B cell (primary cell): ENCODE results near the gene DOCK4. TPM values are rescaled to one million over a fixed set of nuclear protein-coding genes. Genes with fewer than 3 reads are reported as not detected.

Experiments
- ATAC-seq: fragments of 200-7000 bp; cut with Tn5 transposase; one replicate; pipeline ENCODE4 v1.10.0; 2021; ENCODE audit warnings: low read depth, mild to moderate bottlenecking, moderate number of reproducible peaks, moderate library complexity
- CTCF ChIA-PET: fragments of 350-600 bp; sonication (Branson Sonifier 250); formaldehyde crosslinking; loops from one replicate; lab custom pipeline; 2021; ENCODE audit warnings: antibody characterized with exemption, inconsistent platforms; lab: Charles Lee
- POLR2A ChIA-PET: fragments of 350-600 bp; sonication (Branson Sonifier 250); formaldehyde crosslinking; loops from one replicate; lab custom pipeline; 2021; ENCODE audit warnings: antibody characterized with exemption; lab: Charles Lee
- DNase-seq: peaks from one replicate; pipeline ENCODE4 v3.0.0; 2013
- H2AFZ ChIP-seq: 2 replicates; pipeline ENCODE4 v1.6.1; 2012; ENCODE audit warnings: mild to moderate bottlenecking, low read depth, low read length; ENCODE audit not compliant: insufficient read depth, poor library complexity, severe bottlenecking
- H3K27ac ChIP-seq, 2 donors: 1 replicate in 1 of 2; 2 replicates in 1 of 2; pipeline ENCODE4 v1.5.1; 2012 to 2013; ENCODE audit warnings: low read length in 2 of 2, mild to moderate bottlenecking in 2 of 2, moderate library complexity in 1 of 2
- H3K27me3 ChIP-seq, 4 experiments: fragments of 200-600 bp in 1 of 4; sonication (generic) in 1 of 4; replicated peaks in 1 of 4; 1 replicate in 2 of 4; 2 replicates in 2 of 4; pipeline versions ENCODE4 v1.6.1 to v1.7.0; 2013 to 2016; ENCODE audit warnings: low read length in 3 of 4, mild to moderate bottlenecking in 2 of 4, mixed read lengths in 1 of 4, moderate library complexity in 1 of 4; ENCODE audit not compliant: insufficient read depth in 4 of 4, control insufficient read depth in 3 of 4; ENCODE audit errors: control extremely low read depth in 1 of 4
- H3K36me3 ChIP-seq, 2 experiments: replicated peaks in 1 of 2; 1 replicate in 1 of 2; 2 replicates in 1 of 2; pipeline versions ENCODE4 v1.6.1 to v1.7.1; 2013; ENCODE audit warnings: low read length in 1 of 2; ENCODE audit not compliant: insufficient read depth in 2 of 2, control insufficient read depth in 1 of 2; ENCODE audit errors: control extremely low read depth in 1 of 2, extremely low read depth in 1 of 2
- H3K4me1 ChIP-seq, 2 donors: fragments of 200-600 bp in 1 of 2; sonication (generic) in 1 of 2; 1 replicate in 1 of 2; 2 replicates in 1 of 2; pipeline versions ENCODE4 v1.5.1 to v1.6.1; 2013 to 2017; ENCODE audit warnings: low read length in 2 of 2; ENCODE audit not compliant: control insufficient read depth in 2 of 2, insufficient read depth in 2 of 2
- H3K4me2 ChIP-seq: replicated peaks from 2 replicates; pipeline ENCODE3; 2012; ENCODE audit warnings: mild to moderate bottlenecking, low read depth, low read length; ENCODE audit not compliant: poor library complexity, severe bottlenecking
- H3K4me3 ChIP-seq, 5 experiments: fragments of 200-600 bp in 1 of 5; sonication (generic) in 1 of 5; 1 replicate in 3 of 5; 2 replicates in 2 of 5; pipeline versions ENCODE4 v1.5.1 to v1.7.0; 2011 to 2016; ENCODE audit warnings: low read length in 4 of 5, mild to moderate bottlenecking in 4 of 5, low read depth in 2 of 5, control low read depth in 1 of 5, moderate library complexity in 1 of 5; ENCODE audit not compliant: insufficient read depth in 1 of 5; ENCODE audit errors: control extremely low read depth in 1 of 5, extremely low read depth in 1 of 5
- H3K79me2 ChIP-seq: fragments of 200-600 bp; sonication (generic); one replicate; pipeline ENCODE4 v1.6.0; 2016; ENCODE audit warnings: low read length; ENCODE audit not compliant: control insufficient read depth, insufficient read depth
- H3K9ac ChIP-seq: fragments of 200-600 bp; sonication (generic); 2 replicates; pipeline ENCODE4 v1.6.1; 2017; ENCODE audit warnings: mild to moderate bottlenecking, low read length, moderate library complexity
- H3K9me3 ChIP-seq, 3 donors: one replicate each; pipeline versions ENCODE4 v1.6.1 to v1.7.1; 2013; ENCODE audit warnings: low read length in 2 of 3; ENCODE audit not compliant: control insufficient read depth in 2 of 3, insufficient read depth in 1 of 3; ENCODE audit errors: control extremely low read depth in 1 of 3
- H4K20me1 ChIP-seq: 2 replicates; pipeline ENCODE4 v1.6.0; 2012; ENCODE audit warnings: mild to moderate bottlenecking, low read length; ENCODE audit not compliant: insufficient read depth, control insufficient read depth, poor library complexity, severe bottlenecking
- H3K27ac Mint-ChIP-seq: one replicate; pipeline ENCODE4 v1.8.0; 2021; ENCODE audit warnings: mixed read lengths
- H3K27me3 Mint-ChIP-seq: one replicate; pipeline ENCODE4 v1.8.0; 2021; ENCODE audit warnings: mixed read lengths
- H3K4me1 Mint-ChIP-seq: one replicate; pipeline ENCODE4 v1.8.0; 2021; ENCODE audit warnings: mixed read lengths
- H3K4me3 Mint-ChIP-seq: one replicate; pipeline ENCODE4 v1.8.0; 2021; ENCODE audit warnings: mixed read lengths
- H3K9me3 Mint-ChIP-seq: one replicate; pipeline ENCODE4 v1.8.0; 2022; ENCODE audit warnings: mixed read lengths; ENCODE audit not compliant: insufficient read depth
- EZH2 ChIP-seq: IDR thresholded peaks from 2 replicates; pipeline ENCODE4 v1.6.1; 2012; ENCODE audit warnings: borderline replicate concordance, low read depth, mild to moderate bottlenecking, moderate library complexity, low read length; ENCODE audit not compliant: insufficient read depth, poor library complexity, severe bottlenecking
- WGBS: methylation state at CpG from one replicate; pipeline ENCODE4 v1.1.5; 2013; ENCODE audit warnings: missing lambda C conversion rate; ENCODE audit not compliant: insufficient coverage; 5-methylcytosine and 5-hydroxymethylcytosine counted together
- intact Hi-C: fragments of 100-400 bp; cut with micrococcal nuclease; formaldehyde crosslinking; loops from one replicate; pipeline ENCODE4 v1.10.0; 2022
- polyA plus RNA-seq: library from polyadenylated mRNA; depleted of rRNA; stranded (reverse); fragments of >200 nt; gene quantifications from 2 replicates; pipeline ENCODE4 v1.2.3, GENCODE V29; 2012
- total RNA-seq, 2 donors: library from RNA; stranded (reverse); fragments of 120-200 nt in 1 of 2; gene quantifications; 1 replicate in 1 of 2; 2 replicates in 1 of 2; pipeline versions ENCODE4 v1.2.3 to v1.2.4, GENCODE V29; 2013 to 2022
- TF ChIP-seq, protein P1 (sequence below): fragments of 200-600 bp; IDR thresholded peaks from one replicate; pipeline ENCODE4 v1.8.0; 2022; ENCODE audit warnings: antibody characterized with exemption, mild to moderate bottlenecking

Gene DOCK4
- total and polyA plus RNA-seq, 2 donors (not counting 1 experiment from before 2014, with no cell fraction given): 0.03 to 4.1 TPM

DNA sequence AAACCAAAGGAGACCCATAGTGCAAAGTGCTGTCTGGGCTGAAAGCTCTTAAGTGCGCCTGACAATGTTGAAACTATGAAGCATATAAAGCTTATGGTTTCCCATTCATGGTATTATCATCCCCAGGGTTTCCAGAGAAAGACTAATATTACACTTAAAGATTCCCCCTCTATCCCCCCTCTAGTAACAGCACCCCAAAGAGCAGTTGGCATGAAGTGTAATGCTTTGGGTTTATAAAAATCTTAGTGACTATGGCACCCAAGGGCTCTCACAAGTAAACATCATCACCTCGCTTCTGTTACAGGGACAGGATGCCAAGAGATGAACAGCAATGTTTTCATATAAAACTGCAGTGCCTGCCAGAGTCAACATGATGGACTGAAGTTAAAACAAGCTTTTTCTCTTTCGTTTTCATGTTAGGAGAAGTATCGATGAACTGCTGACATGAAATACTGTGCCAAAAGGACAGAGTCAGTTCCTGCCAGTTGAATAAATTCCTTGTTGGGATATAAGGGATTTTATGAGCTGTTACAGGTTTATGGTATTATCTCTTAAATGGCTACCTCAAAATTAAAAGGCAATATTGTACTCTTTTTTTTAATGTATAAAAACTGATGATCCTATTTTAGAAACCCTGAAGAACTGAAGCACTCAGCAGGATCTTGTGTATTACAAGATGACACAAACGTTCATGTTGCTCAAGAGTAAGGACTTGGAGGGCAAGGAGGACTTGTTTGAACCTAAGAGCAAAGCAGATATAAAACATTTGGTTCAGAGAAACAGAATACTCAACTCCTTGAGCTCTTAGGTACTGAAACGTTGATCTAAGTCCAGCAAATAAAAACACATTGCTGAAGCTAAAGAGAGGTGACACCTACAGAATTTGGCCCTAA lies 440.2 kb downstream of the DOCK4 start:
- H3K27ac ChIP-seq: no peak overlapping the region
- H3K9me3 Mint-ChIP-seq: no peaks in the 10 kb centered on the region
- no peaks in the 10 kb centered on the region for H3K36me3 ChIP-seq
- H3K9me3 ChIP-seq: no peaks in the 10 kb centered on the region
- no peaks in the 10 kb centered on the region for H3K4me1 Mint-ChIP-seq
- H3K4me2 ChIP-seq: no peak overlapping the region
- H3K27me3 ChIP-seq: no peaks in the 10 kb centered on the region
- no peak overlapping the region for H3K27ac Mint-ChIP-seq
- H3K27me3 Mint-ChIP-seq: peaks cover 4% of the 10 kb centered on the region
- H3K4me1 ChIP-seq: no peaks in the 10 kb centered on the region
- ATAC-seq: no peak
- no peak for TF ChIP-seq EZH2
- TF ChIP-seq, protein P1, sequence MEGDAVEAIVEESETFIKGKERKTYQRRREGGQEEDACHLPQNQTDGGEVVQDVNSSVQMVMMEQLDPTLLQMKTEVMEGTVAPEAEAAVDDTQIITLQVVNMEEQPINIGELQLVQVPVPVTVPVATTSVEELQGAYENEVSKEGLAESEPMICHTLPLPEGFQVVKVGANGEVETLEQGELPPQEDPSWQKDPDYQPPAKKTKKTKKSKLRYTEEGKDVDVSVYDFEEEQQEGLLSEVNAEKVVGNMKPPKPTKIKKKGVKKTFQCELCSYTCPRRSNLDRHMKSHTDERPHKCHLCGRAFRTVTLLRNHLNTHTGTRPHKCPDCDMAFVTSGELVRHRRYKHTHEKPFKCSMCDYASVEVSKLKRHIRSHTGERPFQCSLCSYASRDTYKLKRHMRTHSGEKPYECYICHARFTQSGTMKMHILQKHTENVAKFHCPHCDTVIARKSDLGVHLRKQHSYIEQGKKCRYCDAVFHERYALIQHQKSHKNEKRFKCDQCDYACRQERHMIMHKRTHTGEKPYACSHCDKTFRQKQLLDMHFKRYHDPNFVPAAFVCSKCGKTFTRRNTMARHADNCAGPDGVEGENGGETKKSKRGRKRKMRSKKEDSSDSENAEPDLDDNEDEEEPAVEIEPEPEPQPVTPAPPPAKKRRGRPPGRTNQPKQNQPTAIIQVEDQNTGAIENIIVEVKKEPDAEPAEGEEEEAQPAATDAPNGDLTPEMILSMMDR: no peak
- no peaks in the 10 kb centered on the region for H4K20me1 ChIP-seq
- DNase-seq: no peak
- no CpG with 5 or more reads among the region's 6 CpGs for WGBS
- H3K4me3 ChIP-seq: no peak overlapping the region
- no peak overlapping the region for H3K4me3 Mint-ChIP-seq
- ChIA-PET CTCF (interaction anchor here (1.6 kb wide), 1 partner anchor 13 kb away, joined by 7 read pairs; no protein-coding TSS in a partner anchor), POLR2A (no interaction called here)
- intact Hi-C loops: no loop called here
- no peak overlapping the region for H2AFZ ChIP-seq
- no peaks in the 10 kb centered on the region for H3K79me2 ChIP-seq
- H3K9ac ChIP-seq: no peak overlapping the region

DNA sequence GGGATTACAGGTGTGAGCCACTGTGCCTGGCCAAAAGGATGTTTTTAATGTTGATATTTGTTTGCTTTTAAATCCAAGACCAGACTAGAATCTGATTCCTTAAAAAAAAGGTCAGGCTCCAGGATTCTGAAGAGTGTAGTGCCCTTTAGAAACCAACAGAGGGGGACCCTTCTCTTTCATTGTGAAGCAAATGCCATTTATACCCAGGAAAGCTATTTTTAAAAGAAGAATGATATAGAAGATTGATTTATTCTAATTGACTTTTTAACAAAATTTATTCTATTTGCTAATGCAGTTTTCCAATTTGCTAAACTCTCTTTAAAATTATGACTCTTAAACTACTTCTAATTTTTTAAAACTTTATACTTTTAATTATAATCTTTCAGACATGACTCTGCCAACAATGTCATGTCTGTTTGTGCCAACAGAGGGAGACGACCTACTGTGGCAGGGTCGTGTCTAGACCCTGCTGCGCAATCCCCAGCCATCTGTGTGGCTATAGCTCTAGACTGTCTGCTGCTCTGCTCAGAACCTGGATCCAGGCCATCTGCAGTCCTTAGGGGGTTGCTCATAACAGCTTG lies 442.9 kb downstream of the DOCK4 start:
- Histone ChIP-seq H3K27ac (no peak overlapping the region), H3K4me1 (no peaks in the 10 kb centered on the region), H3K4me2 (no peak overlapping the region), H3K9ac (no peak overlapping the region), H3K9me3 (no peaks in the 10 kb centered on the region), H3K79me2 (no peaks in the 10 kb centered on the region), H3K36me3 (no peaks in the 10 kb centered on the region), H2AFZ (no peak overlapping the region), H4K20me1 (no peaks in the 10 kb centered on the region), H3K27me3 (no peaks in the 10 kb centered on the region), H3K4me3 (no peak overlapping the region)
- no peak overlapping the region for H3K4me3 Mint-ChIP-seq
- ChIA-PET POLR2A (no interaction called here), CTCF (interaction anchor here (0.6 to 1.5 kb wide), 4 partner anchors 11 to 647 kb away, joined by 3 to 6 read pairs (median 4); no protein-coding TSS in a partner anchor)
- DNase-seq: no peak
- intact Hi-C loops: loop anchor here (5.0 kb wide), 1 partner anchor 654 kb away; no protein-coding TSS in a partner anchor
- no peaks in the 10 kb centered on the region for H3K9me3 Mint-ChIP-seq
- WGBS: 51% methylated on average over 3 of the region's 3 CpGs
- ATAC-seq: no peak
- H3K4me1 Mint-ChIP-seq: no peaks in the 10 kb centered on the region
- TF ChIP-seq EZH2: no peak
- TF ChIP-seq, protein P1: peak; percentile 39
- no peaks in the 10 kb centered on the region for H3K27me3 Mint-ChIP-seq
- no peak overlapping the region for H3K27ac Mint-ChIP-seq
